Neuronal stem cell (in vitro differentiated cells): Measurements from ENCODE around the gene TWSG1.
"Not testable (repeated sequence)": the region's sequence is repeated elsewhere in the genome, so short reads cannot be mapped to it uniquely, and the experiment has no call there.

ENCODE experiments used
- DNase-seq: peaks from one replicate; pipeline ENCODE4 v3.0.0-alpha.2; 2013; ENCODE audit warnings: low spot score
- H2AFZ ChIP-seq: one replicate; pipeline ENCODE4 v1.6.1; 2013; ENCODE audit warnings: mild to moderate bottlenecking, low read length, inconsistent platforms
- H2AK5ac ChIP-seq: 2 replicates; pipeline ENCODE4 v1.6.1; 2013; ENCODE audit warnings: low read depth, mild to moderate bottlenecking, inconsistent platforms, low read length, moderate library complexity, mixed read lengths
- H2BK120ac ChIP-seq: 2 replicates; pipeline ENCODE4 v1.6.1; 2013; ENCODE audit warnings: low read depth, mild to moderate bottlenecking, inconsistent platforms, low read length, moderate library complexity, mixed read lengths
- H2BK12ac ChIP-seq: one replicate; pipeline ENCODE4 v1.6.1; 2013; ENCODE audit warnings: low read length, inconsistent platforms
- H2BK15ac ChIP-seq: 2 replicates; pipeline ENCODE4 v1.6.1; 2013; ENCODE audit warnings: mild to moderate bottlenecking, low read length, inconsistent platforms, mixed read lengths
- H2BK5ac ChIP-seq: one replicate; pipeline ENCODE4 v1.6.1; 2013; ENCODE audit warnings: inconsistent platforms, mild to moderate bottlenecking, low read length, moderate library complexity
- H3K14ac ChIP-seq: one replicate; pipeline ENCODE4 v1.6.1; 2013; ENCODE audit warnings: low read length, inconsistent platforms
- H3K18ac ChIP-seq: 2 replicates; pipeline ENCODE4 v1.6.1; 2013; ENCODE audit warnings: low read length, inconsistent platforms
- H3K23ac ChIP-seq: 2 replicates; pipeline ENCODE4 v1.6.1; 2013; ENCODE audit warnings: low read depth, mild to moderate bottlenecking, mixed read lengths, low read length, inconsistent platforms; ENCODE audit not compliant: poor library complexity
- H3K27ac ChIP-seq: replicated peaks from 3 replicates; pipeline ENCODE4 v1.5.1; 2013; ENCODE audit warnings: low read length, inconsistent platforms
- H3K27me3 ChIP-seq, 3 experiments: 2 replicates each; pipeline ENCODE4 v1.6.1; 2013; ENCODE audit warnings: low read length in 3 of 3, mild to moderate bottlenecking in 2 of 3, inconsistent platforms in 1 of 3, low read depth in 1 of 3, mixed read lengths in 1 of 3, moderate library complexity in 1 of 3; ENCODE audit not compliant: control insufficient read depth in 3 of 3, insufficient read depth in 3 of 3
- H3K36me3 ChIP-seq, 2 donors: replicated peaks in 1 of 2; 2 replicates each; pipeline ENCODE4 v1.6.1; 2013; ENCODE audit warnings: low read length in 2 of 2; ENCODE audit not compliant: control insufficient read depth in 2 of 2, insufficient read depth in 2 of 2
- H3K4ac ChIP-seq: 2 replicates; pipeline ENCODE4 v1.6.1; 2013; ENCODE audit warnings: inconsistent platforms, mild to moderate bottlenecking, low read length, moderate library complexity
- H3K4me1 ChIP-seq, 2 donors: 1 replicate in 1 of 2; 2 replicates in 1 of 2; pipeline ENCODE4 v1.6.1; 2013; ENCODE audit warnings: low read length in 2 of 2, low read depth in 1 of 2; ENCODE audit not compliant: control insufficient read depth in 2 of 2, insufficient read depth in 1 of 2
- H3K4me2 ChIP-seq: one replicate; pipeline ENCODE4 v1.6.1; 2013; ENCODE audit warnings: mild to moderate bottlenecking, low read length, inconsistent platforms; ENCODE audit not compliant: insufficient read depth, poor library complexity, severe bottlenecking
- H3K4me3 ChIP-seq, 2 donors: 2 replicates each; pipeline ENCODE4 v1.5.1; 2013; ENCODE audit warnings: low read length in 2 of 2, mild to moderate bottlenecking in 2 of 2, inconsistent platforms in 1 of 2, moderate library complexity in 1 of 2
- H3K79me1 ChIP-seq: one replicate; pipeline ENCODE4 v1.6.1; 2013; ENCODE audit warnings: low read depth, mild to moderate bottlenecking, inconsistent platforms, low read length, moderate library complexity
- H3K9ac ChIP-seq: one replicate; pipeline ENCODE4 v1.6.1; 2013; ENCODE audit warnings: mild to moderate bottlenecking, low read depth, low read length, inconsistent platforms; ENCODE audit not compliant: poor library complexity
- H3K9me3 ChIP-seq, 2 donors: replicated peaks in 1 of 2; 2 replicates each; pipeline versions ENCODE3 to v1.6.1; 2013; ENCODE audit warnings: low read length in 2 of 2, mild to moderate bottlenecking in 2 of 2, inconsistent platforms in 1 of 2, low read depth in 1 of 2, mixed read lengths in 1 of 2, moderate library complexity in 1 of 2; ENCODE audit not compliant: control insufficient read depth in 2 of 2, insufficient read depth in 1 of 2
- H4K8ac ChIP-seq: one replicate; pipeline ENCODE4 v1.6.1; 2013; ENCODE audit warnings: low read depth, mild to moderate bottlenecking, inconsistent platforms, low read length, moderate library complexity
- H4K91ac ChIP-seq: one replicate; pipeline ENCODE4 v1.6.1; 2013; ENCODE audit warnings: low read length, low read depth, mild to moderate bottlenecking, inconsistent platforms; ENCODE audit not compliant: poor library complexity
- WGBS, 2 donors: extraction: QIAGEN DNeasy Blood & Tissue Kit; methylation state at CpG; one replicate each; pipeline ENCODE4 v1.1.7; 2013; ENCODE audit warnings: missing lambda C conversion rate in 2 of 2, mixed read lengths in 1 of 2; ENCODE audit not compliant: insufficient read length in 2 of 2, insufficient replicate concordance in 1 of 2; ENCODE audit errors: extremely low coverage in 2 of 2; 5-methylcytosine and 5-hydroxymethylcytosine counted together

The TWSG1 gene

GRCh38 chr18:9401176-9401575, 66.6 kb downstream of the TWSG1 start:
- Histone ChIP-seq H3K18ac (no peak overlapping the region), H2BK120ac (no peak overlapping the region), H3K27ac (no peak overlapping the region), H3K27me3 (no peaks in the 10 kb centered on the region), H2AFZ (no peak overlapping the region), H2BK12ac (no peak overlapping the region), H3K4me2 (no peak overlapping the region), H3K36me3 (peaks cover 3 to 55% of the 10 kb centered on the region in 2 donors), H4K91ac (no peak overlapping the region), H2AK5ac (no peak overlapping the region), H3K9ac (no peak overlapping the region), H2BK5ac (no peak overlapping the region), H3K23ac (no peak overlapping the region), H3K4me3 (no peak overlapping the region), H2BK15ac (no peak overlapping the region), H3K4me1 (peaks cover 0 to 3% of the 10 kb centered on the region in 2 donors), H3K79me1 (no peaks in the 10 kb centered on the region), H3K9me3 (peaks cover 0 to 4% of the 10 kb centered on the region in 2 donors), H3K4ac (no peak overlapping the region), H4K8ac (no peak overlapping the region), H3K14ac (no peak overlapping the region)
- no peak for DNase-seq

DNA sequence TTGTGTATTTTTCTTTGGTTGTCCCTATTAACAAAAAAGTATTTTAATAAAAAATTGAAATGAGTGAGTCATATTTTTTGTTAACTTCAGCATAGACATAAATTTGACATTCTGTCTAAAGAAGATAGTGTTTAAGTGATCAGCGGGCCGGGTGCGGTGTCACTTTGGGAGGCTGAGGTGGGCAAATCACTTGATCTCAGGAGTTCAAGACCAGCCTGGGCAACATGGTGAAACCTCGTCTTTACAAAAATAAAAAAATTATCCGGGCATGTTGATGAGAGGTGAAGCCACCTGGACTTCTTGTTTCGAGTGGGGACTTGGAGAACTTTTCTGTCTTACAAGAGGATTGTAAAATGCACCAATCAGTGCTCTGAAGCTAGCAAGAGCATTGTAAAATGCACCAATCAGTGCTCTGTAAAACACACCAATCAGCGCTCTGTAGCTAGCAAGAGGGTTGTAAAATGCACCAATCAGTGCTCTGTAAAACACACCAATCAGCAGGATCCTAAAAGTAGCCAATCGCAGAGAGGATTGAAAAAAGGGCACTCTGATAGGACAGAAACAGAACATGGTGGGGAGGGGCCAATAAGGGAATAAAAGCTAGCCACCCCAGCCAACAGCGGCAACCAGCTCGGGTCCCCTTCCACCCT, 67.9 kb downstream of the TWSG1 start:
- not testable (repeated sequence) for H3K14ac ChIP-seq, H2BK120ac ChIP-seq, H2BK12ac ChIP-seq, H3K23ac ChIP-seq, H3K79me1 ChIP-seq, H3K18ac ChIP-seq, H2BK15ac ChIP-seq, DNase-seq, H3K4ac ChIP-seq, H3K4me2 ChIP-seq, H2BK5ac ChIP-seq, H3K9ac ChIP-seq, H3K9me3 ChIP-seq, H4K91ac ChIP-seq, H2AK5ac ChIP-seq, H3K27ac ChIP-seq, H2AFZ ChIP-seq, H4K8ac ChIP-seq, H3K27me3 ChIP-seq, H3K4me1 ChIP-seq, H3K4me3 ChIP-seq
- peaks cover 2 to 42% of the 10 kb centered on the region in 2 donors for H3K36me3 ChIP-seq
- no CpG with 5 or more reads among the region's 10 CpGs for WGBS, 2 donors

- Histone ChIP-seq H3K27me3 (no peaks in the 10 kb centered on the region), H2BK120ac (no peak overlapping the region), H3K23ac (no peak overlapping the region), H3K9me3 (peaks cover 0 to 4% of the 10 kb centered on the region in 2 donors), H3K14ac (no peak overlapping the region), H3K4me2 (no peak overlapping the region), H2BK5ac (no peak overlapping the region), H2BK12ac (no peak overlapping the region), H4K8ac (no peak overlapping the region), H2BK15ac (no peak overlapping the region), H3K36me3 (peaks cover 2 to 30% of the 10 kb centered on the region in 2 donors), H3K18ac (no peak overlapping the region), H3K4me3 (no peak overlapping the region), H3K27ac (no peak overlapping the region), H3K4me1 (peaks cover 0 to 3% of the 10 kb centered on the region in 2 donors), H4K91ac (no peak overlapping the region), H2AK5ac (no peak overlapping the region), H2AFZ (no peak overlapping the region), H3K79me1 (no peaks in the 10 kb centered on the region), H3K9ac (no peak overlapping the region), H3K4ac (no peak overlapping the region)
- no CpG with 5 or more reads among the region's 24 CpGs for WGBS, 2 donors
- DNase-seq, result no peak
Measured at GRCh38 chr18:9403795-9404564, 69.4 kb downstream of the TWSG1 start.

DNA sequence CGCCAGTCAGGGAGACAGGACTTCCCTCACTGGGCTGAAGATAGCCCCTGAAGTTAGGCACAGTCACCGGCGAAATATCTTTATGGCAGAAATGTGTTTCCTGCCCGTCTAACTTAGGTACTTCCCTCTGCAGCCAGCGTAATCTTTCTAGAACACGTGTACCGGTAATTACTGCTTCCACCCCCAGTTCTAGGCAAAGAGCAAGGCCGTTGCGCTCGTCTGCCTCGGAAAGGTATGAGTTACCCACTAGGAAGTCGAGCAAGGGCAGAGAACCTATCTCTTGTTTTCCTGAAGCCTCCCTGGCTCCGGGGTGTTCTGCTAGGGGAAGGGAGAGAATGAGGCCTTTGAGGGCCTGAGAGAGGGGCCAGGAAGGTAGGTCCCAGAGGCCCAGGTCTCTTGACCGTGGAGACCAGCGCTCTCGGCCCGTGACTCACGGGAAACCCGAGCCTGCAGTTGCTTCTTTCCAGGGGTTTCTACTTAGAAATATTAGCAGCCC, 70.0 kb downstream of the TWSG1 start:
- Histone ChIP-seq H3K9me3 (peaks cover 0 to 4% of the 10 kb centered on the region in 2 donors), H4K91ac (no peak overlapping the region), H4K8ac (no peak overlapping the region), H3K36me3 (peaks cover 2 to 24% of the 10 kb centered on the region in 2 donors), H3K4ac (no peak overlapping the region), H3K4me3 (no peak overlapping the region), H3K18ac (peak overlapping the region; percentile 24), H3K14ac (no peak overlapping the region), H3K23ac (peak overlapping the region; percentile 29), H2AFZ (no peak overlapping the region), H2AK5ac (no peak overlapping the region), H3K4me2 (no peak overlapping the region), H2BK12ac (no peak overlapping the region), H3K9ac (no peak overlapping the region), H2BK15ac (no peak overlapping the region), H3K79me1 (no peaks in the 10 kb centered on the region), H3K27me3 (no peaks in the 10 kb centered on the region), H2BK120ac (no peak overlapping the region), H3K27ac (no peak overlapping the region), H2BK5ac (no peak overlapping the region), H3K4me1 (peaks cover 0 to 3% of the 10 kb centered on the region in 2 donors)
- no CpG with 5 or more reads among the region's 19 CpGs for WGBS, 2 donors
- no peak for DNase-seq
